NCI-H1092 (cell line): Measurements from ENCODE around the gene LOXL1.
A peak's percentile ranks its signal among the peaks of the same experiment; 100 is the strongest.

Experiments used
- DNase-seq: peaks from one replicate; lab custom pipeline; 2025; lab: John Stamatoyannopoulos, UW

Gene LOXL1

DNA sequence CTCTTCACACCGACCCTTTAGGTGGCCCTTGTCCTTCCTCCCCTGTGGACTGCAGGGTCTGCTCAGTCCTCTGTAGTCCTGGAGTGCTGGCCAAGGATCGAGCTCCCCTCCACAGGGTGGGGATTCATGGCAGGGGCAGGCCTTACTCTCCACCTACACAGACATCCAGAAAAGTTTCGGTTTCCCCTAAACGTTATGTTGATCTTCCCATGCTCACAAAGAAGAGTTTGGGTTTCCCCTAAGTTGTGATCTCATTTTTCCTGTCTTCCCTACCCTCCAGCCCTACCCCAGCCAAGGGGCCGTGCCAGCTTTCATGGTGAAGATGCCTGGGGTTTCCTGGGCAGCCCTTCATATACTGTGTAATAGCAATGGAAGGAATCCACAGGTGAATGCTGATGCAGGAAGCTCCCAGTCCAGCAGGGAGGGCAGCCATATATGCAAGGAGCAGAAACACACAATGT lies 55.5 kb downstream of the LOXL1 start:
- no peak for DNase-seq

DNA sequence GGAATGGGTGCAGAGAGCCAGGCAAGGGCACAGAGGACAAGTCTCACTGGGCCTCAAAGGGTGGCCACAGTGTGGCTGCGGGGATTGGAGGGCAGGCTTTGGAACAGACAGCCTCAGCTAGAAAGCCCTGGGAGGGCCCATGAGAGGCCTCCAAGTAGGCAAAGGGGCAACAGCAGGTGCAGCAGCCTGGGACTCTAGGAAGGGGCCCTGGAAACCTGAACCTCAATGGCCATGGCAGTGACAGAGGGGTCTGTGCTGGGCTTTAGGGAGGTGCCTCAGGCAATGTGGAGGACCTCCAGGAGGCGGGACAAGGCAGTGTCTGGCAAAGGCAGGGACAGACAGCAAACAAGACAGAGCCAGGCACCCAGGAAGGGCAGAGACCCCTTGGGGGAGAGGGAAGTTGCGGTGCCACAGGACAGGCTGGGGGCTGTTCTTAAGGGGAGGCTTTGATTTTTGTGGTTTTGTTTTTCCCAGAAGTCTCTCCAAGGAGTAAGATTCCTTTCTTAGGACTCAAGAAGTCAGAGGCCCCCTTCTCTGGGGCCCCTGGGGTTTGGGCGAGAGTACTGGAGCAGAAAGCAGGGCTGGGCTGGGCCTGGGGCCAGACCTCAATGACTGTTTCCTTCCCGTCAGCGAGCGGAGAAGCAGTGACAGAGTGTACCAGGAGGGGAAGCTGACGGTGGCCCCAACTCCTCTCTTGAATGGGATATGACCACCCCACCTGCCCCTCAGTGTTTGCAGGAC lies 56.1 kb downstream of the LOXL1 start:
- no peak for DNase-seq

DNA sequence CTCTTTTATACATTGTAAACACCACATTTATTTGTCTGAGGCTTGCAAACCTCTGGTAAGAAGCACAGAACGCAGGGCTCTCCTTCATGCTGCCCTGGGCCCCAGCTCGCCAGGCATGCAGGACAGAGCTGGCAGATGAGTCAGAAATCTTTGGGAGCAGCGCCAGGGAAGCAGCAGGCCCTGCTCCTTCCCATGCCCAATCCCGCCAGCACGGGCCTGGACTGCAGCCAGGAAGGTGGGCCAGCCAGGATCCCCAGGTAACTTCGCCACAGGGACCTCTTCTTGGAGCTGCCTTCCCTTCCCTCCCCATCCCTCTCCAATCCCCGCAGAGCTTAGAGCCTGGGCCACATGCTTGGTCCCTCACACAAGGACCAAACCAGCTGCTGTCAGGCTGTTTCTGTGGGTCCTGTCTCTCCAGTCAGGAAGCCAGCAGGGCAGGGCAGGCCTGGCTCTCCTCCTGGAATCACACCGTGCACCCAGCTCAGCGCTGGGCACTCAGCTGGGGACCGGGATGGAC lies 57.0 kb downstream of the LOXL1 start:
- DNase-seq: no peak

DNA sequence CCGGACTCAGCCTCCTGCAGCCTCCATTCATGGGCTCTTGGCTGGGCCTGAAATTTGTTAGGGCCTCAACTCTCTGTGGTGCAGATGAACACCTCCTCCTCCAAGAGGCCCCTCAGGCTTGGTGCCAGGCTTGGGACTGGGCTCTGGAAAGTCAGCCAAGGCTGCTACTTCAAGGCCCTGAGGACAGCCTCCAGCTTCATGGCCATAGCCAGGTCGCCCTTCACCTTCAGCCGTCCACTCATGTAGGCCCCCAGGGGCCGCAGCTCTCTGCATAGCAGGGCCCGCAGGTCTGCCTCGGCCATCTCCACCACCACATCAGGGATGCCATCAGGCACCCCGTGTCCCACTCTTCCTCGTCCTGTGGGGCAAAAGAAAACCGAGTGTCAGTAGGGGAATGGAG lies 57.5 kb downstream of the LOXL1 start:
- DNase-seq: no peak

DNA sequence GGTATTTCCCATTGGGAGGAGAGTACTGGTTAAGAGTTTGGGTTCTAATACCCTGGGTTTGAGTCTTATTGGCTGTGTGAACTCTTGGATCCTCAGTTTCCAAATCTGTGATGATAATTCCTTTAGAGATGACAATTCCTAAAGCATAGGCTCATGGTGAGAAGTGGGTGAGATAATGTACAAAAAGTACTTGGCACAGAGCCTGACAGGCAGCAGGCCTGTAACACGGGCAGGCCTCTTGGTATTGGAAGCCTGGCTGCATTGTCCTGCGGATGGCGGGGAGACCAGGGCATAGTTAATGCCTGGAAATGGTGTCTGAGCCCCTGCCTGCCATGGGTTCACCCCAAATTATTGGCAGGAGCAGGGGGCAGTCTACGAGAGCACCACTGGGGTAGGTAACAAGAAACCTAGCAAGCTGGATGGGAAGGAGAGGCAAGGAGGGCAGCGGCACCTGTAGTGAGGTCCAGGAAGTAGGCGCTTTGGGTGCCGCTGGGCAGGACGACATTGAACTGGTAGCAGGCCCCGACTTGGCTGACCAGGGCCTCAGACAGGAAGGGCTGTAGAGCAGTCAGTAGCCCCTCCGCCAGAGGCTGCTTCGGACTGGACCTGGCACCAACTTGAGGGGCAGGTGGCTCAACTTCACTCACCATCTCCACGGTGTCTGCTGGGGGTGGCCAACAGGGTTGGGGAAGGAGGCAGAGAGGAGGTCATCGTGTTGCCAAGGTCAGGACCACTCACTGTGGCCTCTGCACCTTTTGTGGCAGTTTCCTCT lies 58.1 kb downstream of the LOXL1 start:
- DNase-seq: no peak

DNA sequence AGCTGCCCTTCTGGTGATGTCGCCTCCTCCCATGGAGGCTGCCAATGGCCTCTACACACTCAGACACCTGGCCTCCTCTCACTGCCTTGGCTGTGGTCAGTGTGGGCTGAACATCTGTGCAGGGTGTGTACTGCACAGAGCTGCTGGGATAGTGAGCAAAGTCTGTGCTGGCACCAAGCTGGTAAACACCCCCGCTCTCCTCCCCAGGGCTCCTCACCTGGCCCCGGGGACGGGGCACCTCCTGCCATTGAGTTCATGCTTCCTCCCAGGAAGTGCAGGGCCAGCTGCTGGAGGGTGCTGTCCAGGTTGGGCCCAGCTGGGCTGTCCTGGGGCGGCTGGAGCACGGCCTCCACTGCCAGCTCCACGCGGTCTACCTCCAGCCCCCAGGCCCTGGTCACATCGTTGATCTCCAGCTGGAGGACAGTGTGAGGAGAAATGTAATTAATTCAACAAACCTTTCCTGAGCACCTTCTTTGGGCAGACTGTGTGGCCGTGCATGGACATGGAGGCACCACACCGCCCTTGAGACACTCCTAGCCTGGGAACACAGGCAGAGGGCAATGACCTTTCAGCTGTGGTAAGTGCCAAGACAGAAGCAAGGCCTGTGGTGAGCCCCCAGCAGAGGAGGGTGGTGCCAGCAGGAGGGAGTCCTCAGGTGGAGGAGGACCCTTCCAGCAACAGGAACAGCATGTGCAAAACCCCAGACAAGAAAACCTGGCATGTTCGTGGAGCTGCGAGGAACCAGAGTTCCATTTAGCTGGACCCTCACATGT lies 59.0 kb downstream of the LOXL1 start:
- no peak for DNase-seq

DNA sequence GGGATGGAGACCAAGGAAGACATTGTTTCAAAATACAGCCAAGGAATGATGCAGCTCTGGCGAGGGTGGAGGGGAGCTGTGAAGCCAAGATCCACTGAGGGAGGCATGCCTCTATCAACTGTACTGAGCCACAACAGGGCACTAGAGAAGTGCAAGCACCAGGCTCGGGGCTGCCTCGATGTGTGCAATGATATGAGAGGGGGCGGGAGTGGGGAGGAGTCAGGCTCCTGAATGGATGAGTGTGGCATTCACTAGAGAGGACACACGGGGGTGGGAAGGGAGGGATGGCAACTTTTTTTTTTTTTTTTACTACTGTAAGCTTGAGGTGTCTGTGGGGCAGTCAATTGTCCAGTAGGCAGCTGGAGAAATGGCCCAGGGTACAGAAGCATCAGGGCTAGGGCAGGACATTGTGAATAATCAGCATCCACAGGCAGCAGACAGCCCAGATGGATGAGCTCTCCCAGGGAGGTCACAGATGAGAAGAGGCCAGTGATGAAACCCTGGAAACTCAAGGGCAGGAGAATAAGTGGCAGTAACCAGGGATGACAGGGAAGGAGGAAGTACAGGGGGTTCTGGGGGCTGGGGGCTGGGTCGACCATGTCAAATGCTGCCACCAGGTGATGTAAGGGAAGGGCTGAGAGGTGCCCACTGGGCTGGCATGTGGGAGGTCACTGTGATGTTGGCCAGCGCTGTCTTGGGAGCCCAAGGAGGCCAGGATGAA lies 60.0 kb downstream of the LOXL1 start:
- DNase-seq: no peak

DNA sequence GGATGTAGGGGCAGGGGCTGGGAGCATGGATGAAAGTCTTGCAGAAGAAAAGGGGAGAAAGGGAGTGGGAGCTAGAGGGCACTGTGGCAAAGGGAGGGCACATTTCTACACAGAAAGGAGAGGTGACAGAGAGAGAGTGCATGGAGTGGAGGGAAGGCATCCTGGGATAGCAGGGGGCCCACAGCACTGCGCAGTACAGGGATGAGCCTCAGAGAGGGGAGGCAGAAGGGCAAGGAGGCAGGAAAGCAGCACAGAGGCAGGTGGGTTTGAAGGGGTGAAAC lies 60.5 kb downstream of the LOXL1 start:
- DNase-seq: no peak

DNA sequence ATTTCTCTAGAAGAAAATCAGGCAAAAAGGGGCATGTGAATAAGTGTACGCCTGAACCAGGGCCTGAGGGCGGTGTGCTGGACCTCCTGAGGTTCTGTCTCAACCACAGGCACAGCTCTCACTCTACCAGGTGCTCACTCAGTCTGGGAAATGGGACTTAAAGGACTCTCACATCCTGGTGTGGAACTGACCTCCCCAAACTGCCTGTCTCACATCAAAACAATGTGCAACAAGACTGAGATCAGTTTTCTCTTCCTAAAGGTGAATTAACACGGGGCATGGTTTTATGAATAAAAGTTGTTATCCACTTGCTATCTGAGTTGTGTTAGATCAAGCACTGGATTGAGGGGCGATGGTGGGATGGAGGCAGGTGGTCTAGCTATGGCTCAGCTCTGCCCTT lies 61.0 kb downstream of the LOXL1 start:
- DNase-seq: no peak

DNA sequence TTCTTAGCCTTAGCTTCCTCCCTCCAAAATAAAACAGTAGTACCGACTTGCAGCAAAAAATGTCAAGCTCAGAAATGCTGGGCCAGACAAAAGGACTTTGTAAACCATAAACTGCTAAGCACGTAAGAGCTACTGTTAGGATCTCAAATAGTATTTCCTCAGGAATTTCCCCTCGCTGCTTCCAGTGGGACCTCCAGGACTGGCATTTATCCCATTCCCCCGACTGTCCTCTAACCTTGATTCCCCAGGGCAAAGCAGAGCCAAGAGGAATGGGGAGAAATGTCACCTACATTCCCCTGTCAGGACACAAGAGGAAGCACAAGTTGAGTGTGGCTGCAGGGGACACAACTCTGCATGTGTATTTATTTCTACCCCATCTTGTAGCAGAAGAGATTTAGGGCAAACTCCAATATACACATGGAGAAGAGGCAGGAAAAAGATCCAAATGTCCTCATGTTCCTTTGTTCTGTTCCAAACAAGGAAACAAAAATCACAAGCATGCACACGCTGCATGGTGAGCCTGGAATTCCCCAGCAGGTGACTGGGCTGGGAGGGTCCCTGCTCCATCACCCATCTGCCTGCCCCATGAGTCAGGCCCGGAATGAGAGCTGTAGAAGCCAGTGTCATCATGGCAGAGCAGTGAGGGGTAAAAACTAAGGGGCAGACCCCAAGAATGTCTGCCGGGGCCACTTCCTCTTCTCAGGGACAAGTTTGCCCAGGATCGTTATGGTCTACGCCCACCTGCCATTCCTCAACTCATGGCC lies 61.6 kb downstream of the LOXL1 start:
- no peak for DNase-seq

DNA sequence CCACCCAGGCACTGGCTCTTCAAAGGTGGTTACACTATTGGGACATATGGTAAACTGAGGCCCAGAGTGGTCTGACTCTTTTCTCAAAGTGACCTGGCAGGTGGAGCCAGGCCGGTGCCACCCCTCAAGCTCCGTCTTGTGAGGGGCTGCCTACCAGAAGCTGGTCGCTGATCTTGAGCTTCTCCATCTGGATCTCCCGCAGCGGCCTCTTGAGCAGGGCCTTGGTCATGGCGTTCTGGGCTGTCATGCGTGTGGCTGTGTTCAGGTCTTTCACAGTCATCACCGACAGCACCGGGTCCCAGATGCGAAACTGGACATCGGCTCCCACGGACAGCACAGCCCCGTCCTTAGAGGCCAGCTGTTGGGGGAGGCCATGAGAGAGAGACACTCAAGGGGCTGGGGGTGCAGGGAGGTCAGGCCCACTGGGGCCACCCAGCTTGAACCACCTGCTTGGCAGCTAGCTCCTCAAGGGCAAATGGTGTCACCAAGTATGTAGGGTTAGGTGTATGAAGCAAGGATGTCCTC lies 62.2 kb downstream of the LOXL1 start:
- DNase-seq: no peak

DNA sequence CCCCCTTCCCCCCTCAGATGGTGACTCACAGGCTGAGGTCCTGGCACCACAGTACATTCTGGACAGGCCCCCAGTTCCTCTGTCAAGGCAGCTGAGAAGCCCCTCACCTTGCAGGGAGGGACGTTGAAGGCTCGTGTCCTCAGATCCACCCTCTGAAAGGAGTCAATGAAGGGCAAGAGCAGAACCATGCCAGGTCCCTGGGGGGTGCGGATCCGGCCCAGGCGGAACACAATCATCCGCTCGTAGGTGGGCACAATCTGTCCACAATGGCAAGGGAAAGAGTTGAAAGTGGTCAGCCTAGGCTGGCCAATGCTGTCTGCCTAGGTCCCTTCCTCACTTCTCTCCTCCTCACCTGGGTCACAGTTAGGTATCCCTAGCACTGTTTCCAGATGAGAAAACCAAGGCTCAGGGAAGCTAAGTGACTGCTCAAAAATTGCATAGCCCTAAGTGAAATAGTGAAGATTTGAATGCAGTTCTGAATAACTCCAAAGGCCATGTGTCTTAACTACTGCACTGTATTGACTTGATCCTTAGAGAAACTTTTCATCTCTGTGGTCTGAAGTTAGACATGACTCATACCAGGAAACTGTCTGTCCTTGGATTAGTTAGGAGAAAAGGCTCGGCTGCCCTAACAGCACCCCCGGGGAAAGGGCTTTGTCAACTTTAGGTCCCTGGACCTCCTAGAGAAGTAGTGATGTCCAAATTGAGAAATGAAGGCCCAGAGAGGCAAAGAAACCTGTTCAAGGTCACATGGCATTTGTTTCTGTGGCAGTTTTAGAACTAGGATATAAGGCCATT lies 62.9 kb downstream of the LOXL1 start:
- no peak for DNase-seq

DNA sequence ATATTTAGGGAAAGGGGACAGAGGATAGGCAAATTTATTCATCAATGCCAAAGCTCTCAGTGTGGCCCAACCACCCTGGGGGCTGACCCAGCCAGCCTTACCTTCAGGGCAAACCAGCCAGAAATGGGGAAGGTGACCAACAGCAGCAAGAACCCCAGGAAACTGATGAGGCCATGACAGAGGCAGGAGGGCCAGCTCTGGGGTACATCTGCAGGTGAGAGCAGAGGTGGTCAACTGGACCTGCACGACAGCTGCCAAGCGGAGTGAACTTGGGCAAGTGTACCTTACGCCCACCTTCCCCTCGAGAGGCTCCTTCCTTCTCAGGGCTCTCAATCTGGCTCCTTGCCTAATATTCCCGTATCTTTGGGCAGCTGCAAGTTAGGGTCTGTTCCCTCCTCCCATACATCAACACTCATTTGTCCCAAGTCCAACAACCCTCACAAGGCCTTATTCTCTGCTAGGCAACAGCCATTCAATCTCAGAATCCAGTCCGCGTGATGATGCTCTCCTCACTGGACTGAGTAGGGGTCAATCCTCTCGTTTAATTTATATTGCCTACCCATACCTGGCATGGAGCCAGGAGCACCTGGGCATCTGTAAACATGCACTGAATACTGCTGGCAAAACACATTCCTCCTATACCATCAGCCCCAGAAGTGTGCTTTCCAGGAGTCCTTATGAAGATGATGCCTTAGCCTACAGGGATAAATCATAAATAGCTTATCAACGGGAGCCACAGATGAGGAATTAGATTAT lies 64.2 kb downstream of the LOXL1 start:
- peak; percentile 16 for DNase-seq

DNA sequence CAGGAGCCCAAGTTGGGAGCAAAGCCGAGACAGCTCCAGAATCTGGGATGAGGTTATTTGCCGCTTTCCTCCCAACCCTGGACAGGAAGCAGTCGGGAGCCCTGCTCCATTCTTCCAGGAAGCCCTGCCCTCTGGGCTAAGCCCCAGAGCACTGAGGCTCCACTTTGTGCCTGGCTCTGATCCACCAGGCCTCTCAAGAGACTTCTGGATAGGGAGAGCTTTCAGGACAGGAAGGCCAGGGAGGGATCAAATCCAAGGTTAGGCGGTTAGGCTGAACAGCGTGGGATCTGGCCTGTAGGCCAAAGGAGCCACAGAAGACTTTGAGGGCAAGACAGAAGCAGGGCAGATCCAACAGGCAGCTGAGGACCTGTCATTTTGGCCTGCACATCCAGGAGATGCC lies 65.0 kb downstream of the LOXL1 start:
- DNase-seq: peak; percentile 44

DNA sequence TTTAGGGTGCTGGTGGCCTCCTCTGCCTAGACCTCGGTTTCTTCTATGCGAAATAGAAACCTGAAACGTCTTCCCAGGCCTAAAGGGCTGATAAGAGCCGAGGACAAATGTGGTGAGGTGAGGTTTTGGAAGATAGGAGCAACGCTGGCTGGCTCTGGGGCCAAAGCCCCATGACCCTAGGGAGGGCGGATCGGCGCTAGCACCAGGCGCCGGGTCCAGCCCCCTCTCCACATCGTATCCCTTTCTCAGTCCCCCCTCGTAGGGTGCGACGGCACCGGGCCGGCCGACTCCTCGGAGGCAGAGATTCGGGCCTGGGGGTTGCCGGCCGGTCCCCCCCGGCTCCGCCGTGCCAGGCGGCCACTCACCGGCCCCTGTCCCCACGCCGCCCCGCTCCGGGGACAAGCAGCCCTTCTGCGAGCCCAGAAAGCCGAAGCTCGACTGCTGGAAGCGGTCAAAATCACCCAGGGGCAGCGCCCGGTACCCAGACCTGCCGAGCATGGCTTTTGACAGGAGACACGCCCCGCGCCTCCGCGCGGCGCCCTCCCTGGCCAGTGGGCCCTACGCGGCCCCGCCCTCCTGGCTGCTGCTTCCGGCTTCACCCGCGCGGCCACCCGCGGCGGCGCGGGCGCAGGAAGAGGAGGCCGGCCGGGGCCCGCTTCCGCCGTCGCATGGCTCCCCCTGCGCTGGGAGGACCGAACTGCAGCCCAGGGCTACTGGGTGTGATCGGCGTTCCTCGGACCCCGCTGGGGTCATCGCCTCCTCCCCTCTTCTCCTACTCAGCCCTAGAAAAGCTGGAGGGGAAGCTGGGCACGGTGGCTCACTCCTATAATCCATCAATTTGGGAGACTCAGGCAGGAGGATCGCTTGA lies 65.7 kb downstream of the LOXL1 start, which contains the start of gene STOML1:
Gene STOML1 (minus strand): TSS at position 570 of the 868 bp plus-strand sequence. CDS start 72 bp downstream, at position 498.
- peak; percentile 80 for DNase-seq

DNA sequence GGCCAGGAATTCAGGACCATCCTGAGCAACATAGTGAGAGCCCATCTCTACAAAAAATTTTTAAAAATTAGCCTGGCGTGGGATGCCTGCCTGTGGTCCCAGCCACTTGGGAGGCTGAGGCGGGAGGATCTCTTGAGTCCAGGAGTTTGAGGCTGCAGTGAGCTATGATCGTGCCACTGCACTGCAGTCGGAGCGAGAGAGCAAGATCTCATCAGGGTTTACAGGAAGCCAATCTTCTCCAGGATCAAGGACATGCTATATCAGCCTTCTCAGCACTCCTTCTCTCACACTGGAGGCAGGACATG lies 66.3 kb downstream of the LOXL1 start:
- DNase-seq: no peak

DNA sequence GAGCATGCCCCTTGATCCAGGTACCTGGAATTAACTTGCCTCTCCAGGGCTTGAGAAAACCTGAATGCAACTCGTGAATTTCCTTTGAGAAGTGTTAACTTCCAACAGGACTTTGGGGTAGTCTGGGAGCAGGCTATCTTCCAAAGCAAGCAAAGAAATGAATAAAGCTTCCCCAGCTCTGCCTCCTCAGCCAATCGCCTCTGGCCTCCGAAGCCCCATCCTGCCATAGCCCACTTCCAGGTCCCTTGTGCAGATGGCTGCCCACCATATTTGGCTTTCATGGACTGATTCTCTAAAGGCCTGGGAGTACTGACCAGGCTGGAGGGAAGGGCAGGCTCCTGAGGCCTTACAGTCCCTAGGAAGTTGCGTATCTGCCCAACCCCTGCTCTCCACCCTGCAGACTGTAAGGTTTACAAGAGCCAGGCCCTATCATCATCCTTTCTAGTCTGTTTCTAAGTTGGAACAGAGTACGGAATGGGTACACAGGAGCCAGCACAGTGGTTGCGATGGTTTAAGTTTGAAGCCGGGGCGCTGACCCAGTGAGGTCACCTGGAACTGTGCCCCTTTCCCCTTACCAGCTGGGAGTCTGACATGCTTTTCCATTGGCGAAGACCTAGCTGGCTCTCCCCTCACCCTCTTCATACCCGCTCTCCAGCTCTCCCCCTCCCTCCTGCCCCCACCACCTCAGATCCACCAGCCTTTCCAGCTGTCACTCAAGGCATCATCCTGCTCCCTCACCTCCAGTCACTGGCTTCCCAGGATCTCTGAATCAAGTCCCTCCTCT lies 67.1 kb downstream of the LOXL1 start:
- DNase-seq: no peak

DNA sequence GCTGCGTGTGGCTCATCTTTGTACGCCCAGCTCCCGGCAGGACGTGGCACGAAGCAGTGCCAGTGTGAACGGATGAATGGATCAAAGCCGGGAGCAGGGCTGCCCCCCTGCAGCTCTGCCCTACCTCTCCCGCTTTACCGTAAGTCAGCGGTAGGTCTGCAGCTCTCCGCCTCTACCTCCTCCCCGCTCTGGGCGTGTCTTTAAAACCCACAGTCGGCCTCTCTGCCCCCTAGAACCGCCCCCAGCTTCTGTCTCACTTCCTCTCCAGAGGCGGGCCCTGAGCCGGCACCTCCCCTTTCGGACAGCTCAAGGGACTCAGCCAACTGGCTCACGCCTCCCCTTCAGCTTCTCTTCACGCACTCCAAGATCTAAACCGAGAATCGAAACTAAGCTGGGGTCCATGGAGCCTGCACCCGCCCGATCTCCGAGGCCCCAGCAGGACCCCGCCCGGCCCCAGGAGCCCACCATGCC lies 68.2 kb downstream of the LOXL1 start, which contains the start of gene PML:
Gene PML (plus strand): TSS at position 304 of the 471 bp plus-strand sequence. CDS start 97 bp downstream, at position 401.
- peak; percentile 84 for DNase-seq
